Measurements from ENCODE around the gene NSMF.

Gene NSMF

DNA sequence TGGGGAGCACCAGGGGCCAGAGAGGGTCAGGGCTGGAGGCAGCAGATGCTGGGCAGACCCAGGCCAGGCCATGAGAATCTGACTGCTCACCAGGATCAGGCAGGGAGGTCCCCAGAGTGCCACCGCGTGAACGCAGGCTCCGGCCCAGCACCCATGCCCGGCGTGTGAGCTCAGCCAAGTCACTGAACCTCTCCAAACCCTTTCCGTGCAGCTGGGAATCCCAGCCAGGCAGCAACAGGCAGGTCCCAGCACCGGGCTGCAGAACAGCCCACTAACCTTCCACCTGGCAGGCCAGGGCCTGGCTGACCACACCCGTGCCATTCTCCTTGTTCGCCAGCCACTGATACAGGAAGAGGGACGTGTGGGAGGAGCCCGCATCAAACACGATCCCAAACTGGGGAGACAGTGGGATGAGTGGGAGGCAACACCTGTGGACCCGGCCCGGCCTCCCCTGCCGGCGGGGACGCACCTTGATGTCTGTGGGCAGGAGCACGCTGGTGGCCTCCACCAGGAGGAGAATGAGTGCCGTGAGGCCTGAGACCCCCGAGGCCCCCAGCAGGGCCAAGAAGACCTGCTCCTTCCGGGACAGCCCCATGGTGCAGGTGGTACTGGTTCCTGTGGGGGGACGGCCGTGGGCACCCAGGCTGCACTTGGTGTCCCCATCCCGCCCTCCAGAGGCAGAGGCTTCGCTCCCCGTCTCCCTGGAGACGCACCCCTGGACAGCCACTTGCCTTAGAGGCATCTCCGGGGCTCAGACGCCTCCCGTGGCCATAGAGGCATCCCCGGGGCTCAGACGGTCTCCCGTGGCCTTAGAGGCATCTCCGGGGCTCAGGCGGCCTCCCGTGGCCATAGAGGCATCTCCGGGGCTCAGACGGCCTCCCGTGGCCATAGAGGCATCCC is 21.2 kb downstream of the NSMF start:
- no peak for TF ChIP-seq FOXA1 (IDR thresholded peaks at IDR 0.05)
- no peak for TF ChIP-seq SUZ12 (IDR thresholded peaks at IDR 0.05)
- TF ChIP-seq NFRKB (IDR thresholded peaks at IDR 0.05): no peak
- TF ChIP-seq ARNT (IDR thresholded peaks at IDR 0.05): no peak
- no peak for TF ChIP-seq BHLHE40 (IDR thresholded peaks at IDR 0.05; ENCODE audit: borderline replicate concordance)
- TF ChIP-seq, protein P1, sequence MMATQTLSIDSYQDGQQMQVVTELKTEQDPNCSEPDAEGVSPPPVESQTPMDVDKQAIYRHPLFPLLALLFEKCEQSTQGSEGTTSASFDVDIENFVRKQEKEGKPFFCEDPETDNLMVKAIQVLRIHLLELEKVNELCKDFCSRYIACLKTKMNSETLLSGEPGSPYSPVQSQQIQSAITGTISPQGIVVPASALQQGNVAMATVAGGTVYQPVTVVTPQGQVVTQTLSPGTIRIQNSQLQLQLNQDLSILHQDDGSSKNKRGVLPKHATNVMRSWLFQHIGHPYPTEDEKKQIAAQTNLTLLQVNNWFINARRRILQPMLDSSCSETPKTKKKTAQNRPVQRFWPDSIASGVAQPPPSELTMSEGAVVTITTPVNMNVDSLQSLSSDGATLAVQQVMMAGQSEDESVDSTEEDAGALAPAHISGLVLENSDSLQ (IDR thresholded peaks at IDR 0.05): no peak
- no peak for TF ChIP-seq HDGF (IDR thresholded peaks at IDR 0.05; ENCODE audit: borderline replicate concordance)
- no peak for TF ChIP-seq ELF4 (IDR thresholded peaks at IDR 0.05)
- TF ChIP-seq CTBP1 (IDR thresholded peaks at IDR 0.05; ENCODE audit: borderline replicate concordance): no peak
- TF ChIP-seq TARDBP (IDR thresholded peaks at IDR 0.05): no peak
- TF ChIP-seq L3MBTL2 (conservative IDR thresholded peaks at IDR 0.05): no peak
- TF ChIP-seq ZNF384 (IDR thresholded peaks at IDR 0.05): no peak
- TF ChIP-seq FOXK2 (IDR thresholded peaks at IDR 0.05): no peak
- DNase-seq (ENCODE audit: extremely low spot score): no peak
- ChIA-PET POLR2A (interaction anchor here (1.1 kb wide), 1 partner anchor 15 kb away, joined by 4 read pairs; the partner anchor contains the start of genes EXD3 and NOXA1), CTCF (no interaction called here)

DNA sequence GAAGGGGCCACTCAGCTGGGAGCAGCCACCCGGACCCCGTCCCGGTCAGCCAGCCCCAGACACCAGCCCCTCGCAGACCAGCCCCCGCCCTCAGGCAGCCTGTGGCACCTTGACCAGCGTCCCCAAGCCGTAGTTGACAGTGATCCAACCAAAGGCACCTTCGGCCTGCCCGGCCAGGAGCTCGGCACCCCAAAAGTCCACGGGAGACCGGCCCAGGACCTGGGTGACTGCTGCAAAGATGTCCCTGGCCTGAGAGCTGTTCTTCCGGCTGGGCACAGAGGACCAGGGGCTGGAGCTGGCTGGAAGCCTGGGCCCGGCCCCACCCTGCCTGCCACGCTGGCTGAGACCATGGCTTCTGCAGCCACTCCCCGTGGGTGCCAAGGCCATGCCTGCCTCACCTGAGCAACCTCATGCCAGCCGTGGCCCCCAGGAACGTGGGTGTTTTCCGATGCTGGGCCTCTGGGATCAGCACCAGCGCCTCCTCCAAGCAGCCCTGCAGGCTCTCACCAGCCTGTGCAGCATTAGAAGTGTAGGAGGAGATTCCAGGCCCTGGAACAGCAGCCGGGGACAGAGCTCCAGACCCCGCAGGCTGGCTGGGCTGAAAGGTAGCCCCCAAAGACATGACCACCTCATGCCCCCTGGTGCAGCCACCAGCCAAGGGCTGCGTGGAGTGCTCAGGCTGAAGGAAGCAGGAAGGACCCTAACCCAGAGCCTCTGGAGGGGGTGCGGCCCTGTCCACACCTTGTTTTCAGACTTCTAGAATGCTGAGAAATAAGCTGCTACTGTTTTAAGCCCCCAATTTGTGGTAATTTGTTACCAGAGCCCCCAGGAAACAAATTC is 22.2 kb downstream of the NSMF start:
- ChIA-PET POLR2A (interaction anchor here (1.1 kb wide), 1 partner anchor 14 kb away, joined by 4 read pairs; the partner anchor contains the start of genes EXD3 and NOXA1), CTCF (no interaction called here)
- TF ChIP-seq HDGF (IDR thresholded peaks at IDR 0.05; ENCODE audit: borderline replicate concordance): no peak
- TF ChIP-seq BHLHE40 (IDR thresholded peaks at IDR 0.05; ENCODE audit: borderline replicate concordance): no peak
- TF ChIP-seq ELF4 (IDR thresholded peaks at IDR 0.05): no peak
- TF ChIP-seq FOXA1 (IDR thresholded peaks at IDR 0.05): no peak
- no peak for TF ChIP-seq NFRKB (IDR thresholded peaks at IDR 0.05)
- TF ChIP-seq, protein P1 (IDR thresholded peaks at IDR 0.05): no peak
- no peak for TF ChIP-seq CTBP1 (IDR thresholded peaks at IDR 0.05; ENCODE audit: borderline replicate concordance)
- TF ChIP-seq ARNT (IDR thresholded peaks at IDR 0.05): no peak
- no peak for TF ChIP-seq LEF1 (IDR thresholded peaks at IDR 0.05; ENCODE audit: borderline replicate concordance)
- no peak for TF ChIP-seq ZNF384 (IDR thresholded peaks at IDR 0.05)
- no peak for TF ChIP-seq L3MBTL2 (conservative IDR thresholded peaks at IDR 0.05)
- TF ChIP-seq FOXK2 (IDR thresholded peaks at IDR 0.05): no peak
- no peak for TF ChIP-seq FOXM1 (IDR thresholded peaks at IDR 0.05; ENCODE audit: borderline replicate concordance)
- TF ChIP-seq TARDBP (IDR thresholded peaks at IDR 0.05): no peak
- no peak for TF ChIP-seq SP1 (IDR thresholded peaks at IDR 0.05)
- TF ChIP-seq SUZ12 (IDR thresholded peaks at IDR 0.05): no peak
- DNase-seq (ENCODE audit: extremely low spot score): no peak

DNA sequence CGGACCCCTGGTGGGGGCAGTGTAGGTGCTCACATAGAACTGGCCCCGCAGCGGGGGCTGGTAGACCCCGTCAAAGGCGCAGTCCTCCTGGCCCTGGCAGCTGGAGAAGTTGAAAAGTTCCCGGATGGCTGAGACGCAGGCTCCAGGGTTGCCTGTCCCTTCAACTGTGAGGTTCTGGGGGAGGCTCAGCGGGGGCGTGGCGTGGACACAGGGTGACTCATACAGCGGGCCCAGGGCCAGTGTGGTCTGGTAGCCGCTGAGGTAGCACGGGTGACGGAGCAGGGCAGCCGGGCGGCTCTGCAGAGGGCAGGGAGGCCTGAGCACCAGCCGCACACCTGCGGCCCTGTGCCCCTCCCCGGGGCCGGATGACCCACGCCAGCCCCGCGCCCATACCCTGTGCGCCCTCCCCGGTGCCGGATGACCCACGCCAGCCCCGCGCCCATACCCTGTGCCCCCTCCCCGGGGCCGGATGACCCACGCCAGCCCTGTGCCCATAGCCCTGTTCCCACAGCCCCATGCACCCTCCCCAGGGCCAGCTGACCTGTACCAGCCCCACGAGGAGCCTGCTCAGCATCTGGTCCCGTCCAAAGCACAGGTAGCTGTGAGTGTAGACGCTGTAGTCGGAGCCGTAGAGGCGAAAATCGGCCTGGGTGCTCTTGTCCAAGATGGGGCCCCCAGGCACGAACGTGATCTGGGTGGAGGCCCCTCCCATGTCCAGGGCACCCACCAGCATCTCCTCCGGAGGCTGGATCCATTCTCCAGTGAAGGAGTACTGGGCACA is 23.0 kb downstream of the NSMF start:
- DNase-seq (ENCODE audit: extremely low spot score): no peak
- ChIA-PET CTCF (no interaction called here), POLR2A (interaction anchor here (1.3 kb wide), 1 partner anchor 11 kb away, joined by 3 read pairs; no protein-coding TSS in a partner anchor)
- TF ChIP-seq ELF4 (IDR thresholded peaks at IDR 0.05) (no peak), ARNT (IDR thresholded peaks at IDR 0.05) (no peak), ZNF384 (IDR thresholded peaks at IDR 0.05) (no peak), FOXM1 (IDR thresholded peaks at IDR 0.05; ENCODE audit: borderline replicate concordance) (no peak), BHLHE40 (IDR thresholded peaks at IDR 0.05; ENCODE audit: borderline replicate concordance) (no peak), TARDBP (IDR thresholded peaks at IDR 0.05) (no peak), NFRKB (IDR thresholded peaks at IDR 0.05) (no peak), FOXA1 (IDR thresholded peaks at IDR 0.05) (no peak), HDGF (IDR thresholded peaks at IDR 0.05; ENCODE audit: borderline replicate concordance) (no peak), SUZ12 (IDR thresholded peaks at IDR 0.05) (no peak)

DNA sequence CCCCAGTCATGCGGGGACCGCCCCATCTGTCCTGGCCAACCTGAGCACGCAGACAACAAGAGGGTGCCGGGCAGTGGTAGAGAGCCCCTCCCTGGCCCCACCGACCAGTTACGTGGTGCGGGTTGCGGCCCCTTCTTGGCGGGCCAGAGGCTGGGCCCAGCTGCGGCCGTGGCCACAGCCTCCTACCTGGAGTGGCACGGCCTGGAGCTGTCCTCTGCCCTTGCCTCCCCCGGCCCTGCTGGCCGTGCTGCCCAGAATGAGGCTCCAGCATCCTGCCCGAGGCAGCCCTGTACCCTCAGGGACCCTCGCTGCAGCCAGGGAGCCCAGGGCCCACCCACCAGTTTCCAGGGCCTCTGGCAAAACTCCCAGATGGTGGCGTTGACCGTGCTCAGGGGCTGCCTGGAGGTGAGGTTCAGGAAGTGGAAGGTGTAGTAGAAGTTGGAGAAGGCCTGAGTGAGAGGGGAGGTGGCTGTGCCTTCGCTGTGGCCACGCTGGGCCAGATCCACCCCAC is 23.7 kb downstream of the NSMF start:
- no peak for DNase-seq (ENCODE audit: extremely low spot score)
- TF ChIP-seq FOXM1 (IDR thresholded peaks at IDR 0.05; ENCODE audit: borderline replicate concordance) (no peak), LEF1 (IDR thresholded peaks at IDR 0.05; ENCODE audit: borderline replicate concordance) (no peak), BHLHE40 (IDR thresholded peaks at IDR 0.05; ENCODE audit: borderline replicate concordance) (no peak), ELF4 (IDR thresholded peaks at IDR 0.05) (no peak)
- TF ChIP-seq, protein P1 (IDR thresholded peaks at IDR 0.05): no peak
- ChIA-PET CTCF (no interaction called here), POLR2A (interaction anchor here (1.3 kb wide), 1 partner anchor 10 kb away, joined by 3 read pairs; no protein-coding TSS in a partner anchor)
